Measurements from ENCODE around the gene PNPO. TPM values are rescaled to one million over a fixed set of nuclear protein-coding genes. Genes with fewer than 3 reads are reported as not detected.

PNPO gene
- total and polyA plus RNA-seq, 2 of the 8 experiments (the other 6 are each of a cell fraction or from before 2014, with no cell fraction given): 7.0 to 8.1 TPM

Other genes starting within 250 kb of the PNPO start
- gene TBKBP1, start 247.4 kb upstream of the PNPO start, total RNA-seq (2021; fragmentation: NEBNext Ultra II Directional; extraction: Animal tissue kit (Norgen Biotek cat#: 25700)): 15.1 and 16.7 TPM in 2 replicates
- gene TBKBP1, start 247.4 kb upstream of the PNPO start, polyA plus RNA-seq (2011; rRNA removed): 6.3 and 9.3 TPM in 2 replicates
- gene TBX21, start 208.3 kb upstream of the PNPO start, total RNA-seq (2021; fragmentation: NEBNext Ultra II Directional; extraction: Animal tissue kit (Norgen Biotek cat#: 25700)): not detected in 2 replicates
- 0.05 TPM in 1 of 2 replicates, not detected in the other for gene TBX21, start 208.3 kb upstream of the PNPO start, polyA plus RNA-seq (2011; rRNA removed)
- 8.9 and 9.6 TPM in 2 replicates for gene OSBPL7, start 119.8 kb upstream of the PNPO start, total RNA-seq (2021; fragmentation: NEBNext Ultra II Directional; extraction: Animal tissue kit (Norgen Biotek cat#: 25700))
- 7.2 and 10.0 TPM in 2 replicates for gene OSBPL7, start 119.8 kb upstream of the PNPO start, polyA plus RNA-seq (2011; rRNA removed)
- gene MRPL10, start 110.0 kb upstream of the PNPO start, total RNA-seq (2021; fragmentation: NEBNext Ultra II Directional; extraction: Animal tissue kit (Norgen Biotek cat#: 25700)): 83.0 and 85.3 TPM in 2 replicates
- 213 and 214 TPM in 2 replicates for gene MRPL10, start 110.0 kb upstream of the PNPO start, polyA plus RNA-seq (2011; rRNA removed)
- 0.36 TPM in 1 of 2 replicates, not detected in the other for gene LRRC46, start 109.9 kb upstream of the PNPO start, total RNA-seq (2021; fragmentation: NEBNext Ultra II Directional; extraction: Animal tissue kit (Norgen Biotek cat#: 25700))
- gene LRRC46, start 109.9 kb upstream of the PNPO start, polyA plus RNA-seq (2011; rRNA removed): 0.16 and 0.18 TPM in 2 replicates
- 24.4 and 27.4 TPM in 2 replicates for gene SCRN2, start 100.3 kb upstream of the PNPO start, total RNA-seq (2021; fragmentation: NEBNext Ultra II Directional; extraction: Animal tissue kit (Norgen Biotek cat#: 25700))
- 42.3 and 61.1 TPM in 2 replicates for gene SCRN2, start 100.3 kb upstream of the PNPO start, polyA plus RNA-seq (2011; rRNA removed)
- 1.5 and 1.6 TPM in 2 replicates for gene SP6, start 90.4 kb upstream of the PNPO start, total RNA-seq (2021; fragmentation: NEBNext Ultra II Directional; extraction: Animal tissue kit (Norgen Biotek cat#: 25700))
- gene SP6, start 90.4 kb upstream of the PNPO start, polyA plus RNA-seq (2011; rRNA removed): 1.2 and 1.5 TPM in 2 replicates
- gene SP2, start 45.3 kb upstream of the PNPO start, total RNA-seq (2021; fragmentation: NEBNext Ultra II Directional; extraction: Animal tissue kit (Norgen Biotek cat#: 25700)): 11.0 and 13.8 TPM in 2 replicates
- 5.6 and 9.5 TPM in 2 replicates for gene SP2, start 45.3 kb upstream of the PNPO start, polyA plus RNA-seq (2011; rRNA removed)
- 0.26 and 0.34 TPM in 2 replicates for gene PRR15L, start 16.3 kb downstream of the PNPO start, total RNA-seq (2021; fragmentation: NEBNext Ultra II Directional; extraction: Animal tissue kit (Norgen Biotek cat#: 25700))
- 1.1 TPM in 2 replicates for gene PRR15L, start 16.3 kb downstream of the PNPO start, polyA plus RNA-seq (2011; rRNA removed)
- gene CDK5RAP3, start 29.5 kb downstream of the PNPO start, total RNA-seq (2021; fragmentation: NEBNext Ultra II Directional; extraction: Animal tissue kit (Norgen Biotek cat#: 25700)): 88.2 and 97.6 TPM in 2 replicates
- 93.2 and 119 TPM in 2 replicates for gene CDK5RAP3, start 29.5 kb downstream of the PNPO start, polyA plus RNA-seq (2011; rRNA removed)
- gene COPZ2, start 96.2 kb downstream of the PNPO start, total RNA-seq (2021; fragmentation: NEBNext Ultra II Directional; extraction: Animal tissue kit (Norgen Biotek cat#: 25700)): not detected in 2 replicates
- gene COPZ2, start 96.2 kb downstream of the PNPO start, polyA plus RNA-seq (2011; rRNA removed): 0.24 and 0.25 TPM in 2 replicates
- gene NFE2L1, start 106.8 kb downstream of the PNPO start, total RNA-seq (2021; fragmentation: NEBNext Ultra II Directional; extraction: Animal tissue kit (Norgen Biotek cat#: 25700)): 140 and 148 TPM in 2 replicates
- 143 and 173 TPM in 2 replicates for gene NFE2L1, start 106.8 kb downstream of the PNPO start, polyA plus RNA-seq (2011; rRNA removed)
- 166 and 173 TPM in 2 replicates for gene CBX1, start 159.9 kb downstream of the PNPO start, total RNA-seq (2021; fragmentation: NEBNext Ultra II Directional; extraction: Animal tissue kit (Norgen Biotek cat#: 25700))
- 23.8 and 38.7 TPM in 2 replicates for gene CBX1, start 159.9 kb downstream of the PNPO start, polyA plus RNA-seq (2011; rRNA removed)
- 20.9 and 21.1 TPM in 2 replicates for gene SNX11, start 166.2 kb downstream of the PNPO start, total RNA-seq (2021; fragmentation: NEBNext Ultra II Directional; extraction: Animal tissue kit (Norgen Biotek cat#: 25700))
- gene SNX11, start 166.2 kb downstream of the PNPO start, polyA plus RNA-seq (2011; rRNA removed): 16.3 and 21.4 TPM in 2 replicates

All from H1 (cell line).